H1 (cell line): Measurements from ENCODE around the gene SH2D1B. TPM values are rescaled to one million over a fixed set of nuclear protein-coding genes. Genes with fewer than 3 reads are reported as not detected.

Experiments
- CTCF ChIP-seq, 3 experiments: IDR thresholded peaks; 1 replicate in 2 of 3; 2 replicates in 1 of 3; pipeline versions ENCODE4 v1.5.1 to v1.6.1; 2011; ENCODE audit warnings: low read length in 3 of 3, mild to moderate bottlenecking in 3 of 3, inconsistent platforms in 2 of 3, low read depth in 1 of 3, moderate library complexity in 1 of 3; ENCODE audit not compliant: insufficient read depth in 1 of 3; ENCODE audit errors: control extremely low read depth in 1 of 3
- EGR1 ChIP-seq: IDR thresholded peaks from 2 replicates; pipeline ENCODE4 v1.6.1; 2011; ENCODE audit warnings: low read depth, low read length, borderline replicate concordance
- JUN ChIP-seq: IDR thresholded peaks from 2 replicates; pipeline ENCODE4 v1.6.1; 2011; ENCODE audit warnings: low read depth, mild to moderate bottlenecking, improper control_type of control experiment, low read length
- SP4 ChIP-seq: IDR thresholded peaks from 2 replicates; pipeline ENCODE4 v1.6.1; 2012; ENCODE audit warnings: low read length, inconsistent platforms
- TCF12 ChIP-seq: IDR thresholded peaks from 2 replicates; pipeline ENCODE4 v1.6.1; 2011; ENCODE audit warnings: low read depth, mild to moderate bottlenecking, low read length
- polyA plus RNA-seq, 7 experiments: library from polyadenylated mRNA; depleted of rRNA in 3 of 7; stranded (reverse) in 5 of 7; unstranded in 2 of 7; fragments of >200 nt in 5 of 7; fragments of 200-250 nt in 2 of 7; gene quantifications; 1 replicate in 5 of 7; 2 replicates in 1 of 7; 4 replicates in 1 of 7; pipeline versions ENCODE4 v1.2.1 to v1.2.3, GENCODE V29; 2011 to 2013; ENCODE audit warnings: missing spikeins in 2 of 7, mixed read lengths in 2 of 7
- total RNA-seq: library from RNA; stranded (reverse); fragmentation: NEBNext Ultra II Directional; extraction: Animal tissue kit (Norgen Biotek cat#: 25700); gene quantifications from 2 replicates; pipeline ENCODE4 v1.2.1, GENCODE V29; 2021

SH2D1B gene
- total and polyA plus RNA-seq, 2 of the 8 experiments (the other 6 are each of a cell fraction or from before 2014, with no cell fraction given), result not detected

- TF ChIP-seq JUN, result no peak
- no peak for TF ChIP-seq CTCF (IDR thresholded peaks at IDR 0.05; ENCODE audit: control extremely low read depth in 1 of 3, insufficient read depth in 1 of 3, low read depth in 1 of 3, low read length in 3 of 3)
- TF ChIP-seq SP4, result no peak
- no peak for TF ChIP-seq TCF12
- no peak for TF ChIP-seq EGR1
These were observed 29.8 kb downstream of the SH2D1B start (continued) for GRCh38 chr1:162381941-162382750.
